Activated CD4-positive, alpha-beta T cell treated with anti-CD3 and anti-CD28 coated beads for 24 hours (primary cell): ENCODE measurements around the gene CIITA.
"Not testable (repeated sequence)": the region's sequence is repeated elsewhere in the genome, so short reads cannot be mapped to it uniquely, and the experiment has no call there.

ENCODE experiments used
- DNase-seq, 2 donors: peaks; one replicate each; pipeline ENCODE4 v3.0.0-alpha.2; 2020; ENCODE audit warnings: low read depth in 2 of 2

CIITA gene

GRCh38 chr16:10949424-10949970 is 72.5 kb downstream of the CIITA start:
- DNase-seq = no peak

- DNase-seq = no peak
Observed at GRCh38 chr16:10950393-10950792, 73.4 kb downstream of the CIITA start.

- no peak for DNase-seq
Observed at GRCh38 chr16:10951026-10951425, 74.0 kb downstream of the CIITA start.

- no peak for DNase-seq
Observed at GRCh38 chr16:10954903-10955302, 77.9 kb downstream of the CIITA start.

GRCh38 chr16:10957771-10958482 is 80.9 kb downstream of the CIITA start:
- no peak for DNase-seq

- DNase-seq = no peak
Observed at GRCh38 chr16:10959161-10959560, 82.2 kb downstream of the CIITA start.

GRCh38 chr16:10961231-10961630 is 84.2 kb downstream of the CIITA start:
- DNase-seq = no peak

- peak; percentile 79 to 83 for DNase-seq
Observed at GRCh38 chr16:10964039-10964890, 87.3 kb downstream of the CIITA start.

- peak; percentile 45 to 48 for DNase-seq
Observed at GRCh38 chr16:10964891-10965326, 87.9 kb downstream of the CIITA start.

- no peak for DNase-seq
Observed at GRCh38 chr16:10965440-10966061, 88.5 kb downstream of the CIITA start.

GRCh38 chr16:10966129-10966528 is 89.1 kb downstream of the CIITA start:
- DNase-seq = no peak

GRCh38 chr16:10966559-10966958 is 89.6 kb downstream of the CIITA start:
- not testable (repeated sequence) for DNase-seq

- no peak for DNase-seq
Observed at GRCh38 chr16:10967986-10968385, 91.0 kb downstream of the CIITA start.

- DNase-seq = no peak
Observed at GRCh38 chr16:10968498-10968897, 91.5 kb downstream of the CIITA start.

GRCh38 chr16:10969615-10970014 is 92.6 kb downstream of the CIITA start:
- no peak for DNase-seq

- no peak for DNase-seq
Observed at GRCh38 chr16:10970065-10970464, 93.1 kb downstream of the CIITA start.

GRCh38 chr16:10971560-10971961 is 94.6 kb downstream of the CIITA start:
- peak in 1 of 2 donors; percentile 41 for DNase-seq

GRCh38 chr16:10972108-10972818 is 95.3 kb downstream of the CIITA start:
- no peak for DNase-seq

- DNase-seq = no peak
Observed at GRCh38 chr16:10972819-10973464, 95.9 kb downstream of the CIITA start.

GRCh38 chr16:10976634-10977033 is 99.6 kb downstream of the CIITA start:
- DNase-seq = no peak

GRCh38 chr16:10978124-10978523 is 101.1 kb downstream of the CIITA start:
- no peak for DNase-seq
